ENCODE results near the gene HMG20A.

- TF ChIP-seq, protein P1, sequence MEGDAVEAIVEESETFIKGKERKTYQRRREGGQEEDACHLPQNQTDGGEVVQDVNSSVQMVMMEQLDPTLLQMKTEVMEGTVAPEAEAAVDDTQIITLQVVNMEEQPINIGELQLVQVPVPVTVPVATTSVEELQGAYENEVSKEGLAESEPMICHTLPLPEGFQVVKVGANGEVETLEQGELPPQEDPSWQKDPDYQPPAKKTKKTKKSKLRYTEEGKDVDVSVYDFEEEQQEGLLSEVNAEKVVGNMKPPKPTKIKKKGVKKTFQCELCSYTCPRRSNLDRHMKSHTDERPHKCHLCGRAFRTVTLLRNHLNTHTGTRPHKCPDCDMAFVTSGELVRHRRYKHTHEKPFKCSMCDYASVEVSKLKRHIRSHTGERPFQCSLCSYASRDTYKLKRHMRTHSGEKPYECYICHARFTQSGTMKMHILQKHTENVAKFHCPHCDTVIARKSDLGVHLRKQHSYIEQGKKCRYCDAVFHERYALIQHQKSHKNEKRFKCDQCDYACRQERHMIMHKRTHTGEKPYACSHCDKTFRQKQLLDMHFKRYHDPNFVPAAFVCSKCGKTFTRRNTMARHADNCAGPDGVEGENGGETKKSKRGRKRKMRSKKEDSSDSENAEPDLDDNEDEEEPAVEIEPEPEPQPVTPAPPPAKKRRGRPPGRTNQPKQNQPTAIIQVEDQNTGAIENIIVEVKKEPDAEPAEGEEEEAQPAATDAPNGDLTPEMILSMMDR (conservative IDR thresholded peaks at IDR 0.05; ENCODE audit: low read depth in 2 of 2), result no peak
- TF ChIP-seq EZH2 (IDR thresholded peaks at IDR 0.05; ENCODE audit: low read depth, unreplicated experiment), result no peak
- no peak for TF ChIP-seq POLR2AphosphoS5 (IDR thresholded peaks at IDR 0.05; ENCODE audit: low read depth)
- TF ChIP-seq EZH2phosphoT487 (IDR thresholded peaks at IDR 0.05; ENCODE audit: unreplicated experiment), result no peak
- no peak for TF ChIP-seq REST (IDR thresholded peaks at IDR 0.05; ENCODE audit: unreplicated experiment)
- no peak for TF ChIP-seq CREB1 (CRISPR knock-in tag; IDR thresholded peaks at IDR 0.05; ENCODE audit: low read depth)
- no peak for TF ChIP-seq NANOG (IDR thresholded peaks at IDR 0.05; ENCODE audit: borderline replicate concordance)
- TF ChIP-seq JUNB (IDR thresholded peaks at IDR 0.05; ENCODE audit: unreplicated experiment), result no peak
- TF ChIP-seq, protein P2, sequence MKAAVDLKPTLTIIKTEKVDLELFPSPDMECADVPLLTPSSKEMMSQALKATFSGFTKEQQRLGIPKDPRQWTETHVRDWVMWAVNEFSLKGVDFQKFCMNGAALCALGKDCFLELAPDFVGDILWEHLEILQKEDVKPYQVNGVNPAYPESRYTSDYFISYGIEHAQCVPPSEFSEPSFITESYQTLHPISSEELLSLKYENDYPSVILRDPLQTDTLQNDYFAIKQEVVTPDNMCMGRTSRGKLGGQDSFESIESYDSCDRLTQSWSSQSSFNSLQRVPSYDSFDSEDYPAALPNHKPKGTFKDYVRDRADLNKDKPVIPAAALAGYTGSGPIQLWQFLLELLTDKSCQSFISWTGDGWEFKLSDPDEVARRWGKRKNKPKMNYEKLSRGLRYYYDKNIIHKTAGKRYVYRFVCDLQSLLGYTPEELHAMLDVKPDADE (IDR thresholded peaks at IDR 0.05), result no peak
- TF ChIP-seq STAT1 (IDR thresholded peaks at IDR 0.05; ENCODE audit: unreplicated experiment), result no peak
- TF ChIP-seq, protein P3, sequence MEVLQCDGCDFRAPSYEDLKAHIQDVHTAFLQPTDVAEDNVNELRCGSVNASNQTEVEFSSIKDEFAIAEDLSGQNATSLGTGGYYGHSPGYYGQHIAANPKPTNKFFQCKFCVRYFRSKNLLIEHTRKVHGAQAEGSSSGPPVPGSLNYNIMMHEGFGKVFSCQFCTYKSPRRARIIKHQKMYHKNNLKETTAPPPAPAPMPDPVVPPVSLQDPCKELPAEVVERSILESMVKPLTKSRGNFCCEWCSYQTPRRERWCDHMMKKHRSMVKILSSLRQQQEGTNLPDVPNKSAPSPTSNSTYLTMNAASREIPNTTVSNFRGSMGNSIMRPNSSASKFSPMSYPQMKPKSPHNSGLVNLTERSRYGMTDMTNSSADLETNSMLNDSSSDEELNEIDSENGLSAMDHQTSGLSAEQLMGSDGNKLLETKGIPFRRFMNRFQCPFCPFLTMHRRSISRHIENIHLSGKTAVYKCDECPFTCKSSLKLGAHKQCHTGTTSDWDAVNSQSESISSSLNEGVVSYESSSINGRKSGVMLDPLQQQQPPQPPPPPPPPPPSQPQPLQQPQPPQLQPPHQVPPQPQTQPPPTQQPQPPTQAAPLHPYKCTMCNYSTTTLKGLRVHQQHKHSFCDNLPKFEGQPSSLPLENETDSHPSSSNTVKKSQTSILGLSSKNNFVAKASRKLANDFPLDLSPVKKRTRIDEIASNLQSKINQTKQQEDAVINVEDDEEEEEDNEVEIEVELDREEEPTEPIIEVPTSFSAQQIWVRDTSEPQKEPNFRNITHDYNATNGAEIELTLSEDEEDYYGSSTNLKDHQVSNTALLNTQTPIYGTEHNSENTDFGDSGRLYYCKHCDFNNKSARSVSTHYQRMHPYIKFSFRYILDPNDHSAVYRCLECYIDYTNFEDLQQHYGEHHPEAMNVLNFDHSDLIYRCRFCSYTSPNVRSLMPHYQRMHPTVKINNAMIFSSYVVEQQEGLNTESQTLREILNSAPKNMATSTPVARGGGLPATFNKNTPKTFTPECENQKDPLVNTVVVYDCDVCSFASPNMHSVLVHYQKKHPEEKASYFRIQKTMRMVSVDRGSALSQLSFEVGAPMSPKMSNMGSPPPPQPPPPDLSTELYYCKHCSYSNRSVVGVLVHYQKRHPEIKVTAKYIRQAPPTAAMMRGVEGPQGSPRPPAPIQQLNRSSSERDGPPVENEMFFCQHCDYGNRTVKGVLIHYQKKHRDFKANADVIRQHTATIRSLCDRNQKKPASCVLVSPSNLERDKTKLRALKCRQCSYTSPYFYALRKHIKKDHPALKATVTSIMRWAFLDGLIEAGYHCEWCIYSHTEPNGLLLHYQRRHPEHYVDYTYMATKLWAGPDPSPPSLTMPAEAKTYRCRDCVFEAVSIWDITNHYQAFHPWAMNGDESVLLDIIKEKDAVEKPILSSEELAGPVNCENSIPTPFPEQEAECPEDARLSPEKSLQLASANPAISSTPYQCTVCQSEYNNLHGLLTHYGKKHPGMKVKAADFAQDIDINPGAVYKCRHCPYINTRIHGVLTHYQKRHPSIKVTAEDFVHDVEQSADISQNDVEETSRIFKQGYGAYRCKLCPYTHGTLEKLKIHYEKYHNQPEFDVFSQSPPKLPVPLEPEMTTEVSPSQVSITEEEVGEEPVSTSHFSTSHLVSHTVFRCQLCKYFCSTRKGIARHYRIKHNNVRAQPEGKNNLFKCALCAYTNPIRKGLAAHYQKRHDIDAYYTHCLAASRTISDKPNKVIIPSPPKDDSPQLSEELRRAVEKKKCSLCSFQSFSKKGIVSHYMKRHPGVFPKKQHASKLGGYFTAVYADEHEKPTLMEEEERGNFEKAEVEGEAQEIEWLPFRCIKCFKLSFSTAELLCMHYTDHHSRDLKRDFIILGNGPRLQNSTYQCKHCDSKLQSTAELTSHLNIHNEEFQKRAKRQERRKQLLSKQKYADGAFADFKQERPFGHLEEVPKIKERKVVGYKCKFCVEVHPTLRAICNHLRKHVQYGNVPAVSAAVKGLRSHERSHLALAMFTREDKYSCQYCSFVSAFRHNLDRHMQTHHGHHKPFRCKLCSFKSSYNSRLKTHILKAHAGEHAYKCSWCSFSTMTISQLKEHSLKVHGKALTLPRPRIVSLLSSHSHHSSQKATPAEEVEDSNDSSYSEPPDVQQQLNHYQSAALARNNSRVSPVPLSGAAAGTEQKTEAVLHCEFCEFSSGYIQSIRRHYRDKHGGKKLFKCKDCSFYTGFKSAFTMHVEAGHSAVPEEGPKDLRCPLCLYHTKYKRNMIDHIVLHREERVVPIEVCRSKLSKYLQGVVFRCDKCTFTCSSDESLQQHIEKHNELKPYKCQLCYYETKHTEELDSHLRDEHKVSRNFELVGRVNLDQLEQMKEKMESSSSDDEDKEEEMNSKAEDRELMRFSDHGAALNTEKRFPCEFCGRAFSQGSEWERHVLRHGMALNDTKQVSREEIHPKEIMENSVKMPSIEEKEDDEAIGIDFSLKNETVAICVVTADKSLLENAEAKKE (CRISPR knock-in tag; IDR thresholded peaks at IDR 0.05), result no peak
- TF ChIP-seq ZNF114 (CRISPR knock-in tag; IDR thresholded peaks at IDR 0.05), result no peak
- no peak for TF ChIP-seq ZNF331 (CRISPR knock-in tag; IDR thresholded peaks at IDR 0.05; ENCODE audit: low read depth)
Observed at GRCh38 chr15:77528290-77528967, 107.7 kb downstream of the HMG20A start.

Data from GM23338 (cell line).